Heart left ventricle (tissue), 16 donors: ENCODE results near the gene RNGTT. TPM values are rescaled to one million over a fixed set of nuclear protein-coding genes. Genes with fewer than 3 reads are reported as not detected.

Source experiments
- ATAC-seq, 4 donors: fragments of 200-7000 bp; cut with Tn5 transposase; one replicate each; pipeline ENCODE4 v1.9.1; 2020 to 2022; ENCODE audit warnings: moderate library complexity in 4 of 4, mild to moderate bottlenecking in 3 of 4, moderate number of reproducible peaks in 1 of 4
- DNase-seq, 5 donors: peaks; one replicate each; pipeline ENCODE4 v3.0.0-alpha.2; 2020
- H3K27ac ChIP-seq, 12 donors: fragments of 200-600 bp; sonication (generic) in 4 of 12; one replicate each; pipeline versions ENCODE4 v1.5.0 to v1.8.0; 2016 to 2022; ENCODE audit warnings: mild to moderate bottlenecking in 2 of 12
- H3K27me3 ChIP-seq, 9 donors: fragments of 200-600 bp; sonication (generic) in 2 of 9; one replicate each; pipeline versions ENCODE4 v1.5.1 to v1.8.0; 2016 to 2022; ENCODE audit warnings: mild to moderate bottlenecking in 3 of 9
- H3K36me3 ChIP-seq, 9 donors: fragments of 200-600 bp; sonication (generic) in 2 of 9; one replicate each; pipeline versions ENCODE4 v1.5.0 to v1.8.0; 2018 to 2022; ENCODE audit warnings: mild to moderate bottlenecking in 2 of 9
- H3K4me1 ChIP-seq, 12 donors: fragments of 200-600 bp; sonication (generic) in 4 of 12; one replicate each; pipeline versions ENCODE4 v1.5.0 to v1.8.0; 2016 to 2022; ENCODE audit warnings: mild to moderate bottlenecking in 3 of 12
- H3K4me3 ChIP-seq, 12 donors: fragments of 200-600 bp; sonication (generic) in 4 of 12; one replicate each; pipeline versions ENCODE4 v1.5.0 to v1.8.0; 2017 to 2022; ENCODE audit warnings: mild to moderate bottlenecking in 9 of 12, moderate library complexity in 4 of 12
- H3K9me3 ChIP-seq, 12 donors: fragments of 200-600 bp; sonication (generic) in 4 of 12; one replicate each; pipeline versions ENCODE4 v1.5.0 to v1.8.0; 2016 to 2022; ENCODE audit warnings: mild to moderate bottlenecking in 1 of 12
- POLR2A ChIP-seq, 2 donors: fragments of 450-650 bp; IDR thresholded peaks; one replicate each; pipeline ENCODE4 v1.6.1; 2017; ENCODE audit warnings: antibody characterized with exemption in 2 of 2, mild to moderate bottlenecking in 2 of 2, moderate library complexity in 2 of 2
- WGBS, 4 donors: extraction: QIAGEN DNeasy Blood & Tissue Kit in 2 of 4; methylation state at CpG; one replicate each; pipeline versions ENCODE4 v1.1.5 to v1.1.7; 2013 to 2018; 5-methylcytosine and 5-hydroxymethylcytosine counted together
- intact Hi-C, 10 donors: fragments of 100-400 bp; cut with DNase I; formaldehyde crosslinking; loops; one replicate each; pipeline versions ENCODE4 v1.11.1 to v1.14.2; 2022
- polyA plus RNA-seq, 2 donors: library from polyadenylated mRNA; stranded (reverse); fragments of 200-250 nt; gene quantifications; one replicate each; pipeline ENCODE4 v1.2.3, GENCODE V29; 2013
- total RNA-seq, 9 donors: library from RNA; depleted of rRNA in 2 of 9; stranded (reverse); fragments of >200 nt in 2 of 9; fragmentation: NEBNext Ultra II Directional in 3 of 9; extraction: Animal tissue kit (Norgen Biotek cat#: 25700) in 3 of 9; gene quantifications; one replicate each; pipeline versions ENCODE4 v1.1.0 to v1.2.4, GENCODE V29; 2016 to 2023
- TF ChIP-seq, protein P1 (sequence below), 12 donors: fragments of 200-600 bp; sonication (generic) in 4 of 12; IDR thresholded peaks; one replicate each; pipeline versions ENCODE4 v1.5.0 to v1.8.0; 2018 to 2022; ENCODE audit warnings: antibody characterized with exemption in 12 of 12, mild to moderate bottlenecking in 5 of 12
- donor health status: ischemic (EF 13 %, LVEDD 7.1; RV severe dilation, severe dysfunction).
- donor health status: healthy with polysubstance abuse.
- donor health status: DM: no; HTN: yes; CAD: no.
- donor health status: DM: no; HTN: no; CAD: no.
- donor health status: ischemic (EF 25% LVEDD 6.9; RV normal size, moderate dysfunction).
- donor health status: ischemic (EF 25% LVEDD 5.7; RV mildly dilated, moderate dysfunction).
- donor health status: healthy.
- donor health status: DM: yes; HTN: yes; CAD: no.
- donor health status: ischemic (EF 35%, LVEDD 5.7; RV mildly dilated, moderate dysfunction).
- donor health status: nonischemic (EF 11% LVEDD 7.7; RV severe dilation, severe dysfunction).
- donor health status: DM: yes; HTN: yes; CAD: no.
- donor health status: PGD.
- donor health status: ischemic (EF 29% LVEDD 5.4; RV normal size, mild dysfunction).
- donor health status: nonischemic (EF 23%, LVEDD 6.1; RV moderate dilation, normal function).

RNGTT gene
- total and polyA plus RNA-seq, 11 donors: 2.6 to 11.6 (median 9.1) TPM

- TF ChIP-seq, protein P1, sequence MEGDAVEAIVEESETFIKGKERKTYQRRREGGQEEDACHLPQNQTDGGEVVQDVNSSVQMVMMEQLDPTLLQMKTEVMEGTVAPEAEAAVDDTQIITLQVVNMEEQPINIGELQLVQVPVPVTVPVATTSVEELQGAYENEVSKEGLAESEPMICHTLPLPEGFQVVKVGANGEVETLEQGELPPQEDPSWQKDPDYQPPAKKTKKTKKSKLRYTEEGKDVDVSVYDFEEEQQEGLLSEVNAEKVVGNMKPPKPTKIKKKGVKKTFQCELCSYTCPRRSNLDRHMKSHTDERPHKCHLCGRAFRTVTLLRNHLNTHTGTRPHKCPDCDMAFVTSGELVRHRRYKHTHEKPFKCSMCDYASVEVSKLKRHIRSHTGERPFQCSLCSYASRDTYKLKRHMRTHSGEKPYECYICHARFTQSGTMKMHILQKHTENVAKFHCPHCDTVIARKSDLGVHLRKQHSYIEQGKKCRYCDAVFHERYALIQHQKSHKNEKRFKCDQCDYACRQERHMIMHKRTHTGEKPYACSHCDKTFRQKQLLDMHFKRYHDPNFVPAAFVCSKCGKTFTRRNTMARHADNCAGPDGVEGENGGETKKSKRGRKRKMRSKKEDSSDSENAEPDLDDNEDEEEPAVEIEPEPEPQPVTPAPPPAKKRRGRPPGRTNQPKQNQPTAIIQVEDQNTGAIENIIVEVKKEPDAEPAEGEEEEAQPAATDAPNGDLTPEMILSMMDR (IDR thresholded peaks at IDR 0.05): no peak
- TF ChIP-seq POLR2A (IDR thresholded peaks at IDR 0.05): no peak
- DNase-seq: no peak
- no peak for ATAC-seq
- Histone ChIP-seq H3K4me1 (no peaks in the 10 kb centered on the region), H3K27ac (no peak overlapping the region), H3K9me3 (peaks cover 0 to 41% (median 14%) of the 10 kb centered on the region in 12 donors), H3K4me3 (no peak overlapping the region), H3K36me3 (no peaks in the 10 kb centered on the region), H3K27me3 (no peaks in the 10 kb centered on the region)
- intact Hi-C loops: no loop called here
- 94 to 100% (median 97%) methylated on average over 5 of the region's 5 CpGs for WGBS, 4 donors
Measured at GRCh38 chr6:88663801-88664200, 299.6 kb downstream of the RNGTT start.

DNA sequence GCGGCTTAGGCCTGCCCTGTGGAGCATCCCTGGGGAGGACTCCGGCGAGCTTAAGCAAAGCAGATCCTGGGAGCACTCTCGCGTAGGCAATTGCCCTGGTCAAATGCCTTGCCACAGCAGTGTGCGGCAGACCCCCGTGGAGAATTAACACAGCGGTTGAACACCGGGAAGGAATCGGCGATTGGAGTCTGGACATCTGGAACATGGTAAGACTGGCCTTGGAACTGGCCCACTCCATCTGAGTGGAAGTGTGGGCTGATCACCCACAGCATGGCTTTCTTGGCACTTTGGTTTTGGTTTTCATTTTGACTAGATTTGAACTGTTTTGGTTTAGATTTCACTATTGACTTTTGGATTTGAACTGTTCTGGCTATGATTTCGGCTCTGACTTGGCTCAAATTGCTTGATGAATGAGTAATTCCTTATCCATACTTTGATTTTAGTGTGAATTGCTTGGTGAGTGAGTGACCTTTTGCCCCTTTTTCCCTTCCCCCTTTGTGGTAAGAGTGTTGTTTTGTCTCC is 300.7 kb downstream of the RNGTT start:
- DNase-seq: no peak
- TF ChIP-seq, protein P1 (IDR thresholded peaks at IDR 0.05): no peak
- Histone ChIP-seq H3K36me3 (no peaks in the 10 kb centered on the region), H3K27ac (no peak overlapping the region), H3K4me3 (no peak overlapping the region), H3K9me3 (peaks cover 0 to 52% (median 14%) of the 10 kb centered on the region in 12 donors), H3K4me1 (no peaks in the 10 kb centered on the region), H3K27me3 (no peaks in the 10 kb centered on the region)
- intact Hi-C loops: no loop called here
- no peak for ATAC-seq
- 96 to 99% (median 98%) methylated on average over 12 of the region's 12 CpGs for WGBS, 4 donors

DNA sequence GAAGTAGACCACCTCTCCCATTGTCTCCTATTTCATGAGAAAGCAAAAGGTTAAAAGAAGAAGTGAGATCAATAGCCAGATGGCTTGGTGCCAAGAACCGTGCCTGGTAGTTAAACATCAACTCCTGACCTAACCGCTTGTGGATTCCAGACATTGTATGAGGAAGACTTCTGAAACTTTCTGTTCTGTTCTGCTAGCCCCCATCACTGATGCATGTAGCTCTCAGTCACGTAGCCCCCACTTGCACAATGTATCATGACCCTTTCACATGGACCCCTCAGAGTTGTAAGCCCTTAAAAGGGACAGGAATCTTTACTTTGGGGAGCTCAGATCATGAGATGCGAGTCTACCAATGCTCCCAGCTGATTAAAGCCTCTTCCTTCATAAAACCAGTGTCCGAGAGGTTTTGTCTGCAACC is 301.2 kb downstream of the RNGTT start:
- DNase-seq: no peak
- Histone ChIP-seq H3K9me3 (peaks cover 0 to 57% (median 17%) of the 10 kb centered on the region in 12 donors), H3K27me3 (no peaks in the 10 kb centered on the region), H3K36me3 (no peaks in the 10 kb centered on the region), H3K4me1 (no peaks in the 10 kb centered on the region), H3K27ac (no peak overlapping the region), H3K4me3 (no peak overlapping the region)
- no peak for ATAC-seq
- no peak for TF ChIP-seq POLR2A (IDR thresholded peaks at IDR 0.05)
- TF ChIP-seq, protein P1 (IDR thresholded peaks at IDR 0.05): no peak
- WGBS, 4 donors: 73 to 84% (median 82%) methylated on average over 5 of the region's 5 CpGs
- intact Hi-C loops: no loop called here

- H3K9me3 ChIP-seq: peaks cover 0 to 65% (median 17%) of the 10 kb centered on the region in 12 donors
- no peak overlapping the region for H3K4me3 ChIP-seq
- no peaks in the 10 kb centered on the region for H3K27me3 ChIP-seq
- no peak for DNase-seq
- intact Hi-C loops: no loop called here
- ATAC-seq: no peak
- no peak overlapping the region for H3K27ac ChIP-seq
- H3K36me3 ChIP-seq: no peaks in the 10 kb centered on the region
- 94 to 96% (median 95%) methylated on average over 6 of the region's 6 CpGs for WGBS, 4 donors
- no peaks in the 10 kb centered on the region for H3K4me1 ChIP-seq
- TF ChIP-seq POLR2A (IDR thresholded peaks at IDR 0.05): no peak
- TF ChIP-seq, protein P1 (IDR thresholded peaks at IDR 0.05): no peak
Measured at GRCh38 chr6:88661136-88661535, 302.3 kb downstream of the RNGTT start.
